Sigmoid colon (tissue), 7 donors: ENCODE data around the gene PTPRU. TPM values are rescaled to one million over a fixed set of nuclear protein-coding genes. Genes with fewer than 3 reads are reported as not detected.

Experiments
- DNase-seq: peaks from one replicate; pipeline ENCODE4 v3.0.0-alpha.2; 2019
- H3K27ac ChIP-seq, 4 donors: fragments of 200-600 bp; sonication (generic); one replicate each; pipeline ENCODE4 v1.5.1; 2016 to 2019; ENCODE audit warnings: mild to moderate bottlenecking in 1 of 4
- H3K27me3 ChIP-seq, 3 donors: fragments of 200-600 bp; sonication (generic); one replicate each; pipeline ENCODE4 v1.5.1; 2019; ENCODE audit warnings: mild to moderate bottlenecking in 1 of 3
- H3K36me3 ChIP-seq, 4 donors: fragments of 200-600 bp; sonication (generic); one replicate each; pipeline ENCODE4 v1.5.1; 2016 to 2019
- H3K4me1 ChIP-seq, 4 donors: fragments of 200-600 bp; sonication (generic); one replicate each; pipeline ENCODE4 v1.5.1; 2017 to 2019
- H3K4me3 ChIP-seq, 4 donors: fragments of 200-600 bp; sonication (generic); one replicate each; pipeline ENCODE4 v1.5.1; 2017 to 2019; ENCODE audit warnings: mild to moderate bottlenecking in 2 of 4, moderate library complexity in 1 of 4
- H3K9me3 ChIP-seq, 4 donors: fragments of 200-600 bp in 3 of 4; sonication (generic) in 3 of 4; one replicate each; pipeline versions ENCODE4 v1.5.1 to v1.6.1; 2013 to 2019
- EP300 ChIP-seq, 4 donors: sonication (generic); formaldehyde crosslinking; IDR thresholded peaks; one replicate each; pipeline ENCODE4 v1.6.1; 2017; ENCODE audit warnings: antibody characterized with exemption in 4 of 4
- POLR2A ChIP-seq, 2 donors: fragments of 450-650 bp; IDR thresholded peaks; one replicate each; pipeline ENCODE4 v1.6.1; 2016; ENCODE audit warnings: antibody characterized with exemption in 2 of 2, mild to moderate bottlenecking in 2 of 2, moderate library complexity in 2 of 2
- POLR2AphosphoS5 ChIP-seq, 4 donors: sonication (generic); formaldehyde crosslinking; IDR thresholded peaks; one replicate each; pipeline ENCODE4 v1.6.1; 2017; ENCODE audit warnings: antibody characterized with exemption in 4 of 4
- WGBS, 2 donors: extraction: QIAGEN DNeasy Blood & Tissue Kit; methylation state at CpG; one replicate each; pipeline ENCODE4 v1.1.7; 2013; 5-methylcytosine and 5-hydroxymethylcytosine counted together
- intact Hi-C: fragments of 100-400 bp; cut with DNase I; formaldehyde crosslinking; loops from one replicate; pipeline ENCODE4 v1.15.1; 2023
- polyA plus RNA-seq, 3 donors: library from polyadenylated mRNA; stranded (reverse); fragments of 200-250 nt; gene quantifications; one replicate each; pipeline ENCODE4 v1.2.3, GENCODE V29; 2013
- total RNA-seq, 4 donors: library from RNA; depleted of rRNA; stranded (reverse); fragments of >200 nt; gene quantifications; one replicate each; pipeline ENCODE4 v1.1.0, GENCODE V29; 2016
- TF ChIP-seq, protein P1 (sequence below), 4 experiments: fragments of 450-650 bp in 3 of 4; fragments of 200-600 bp in 1 of 4; IDR thresholded peaks; one replicate each; pipeline ENCODE4 v1.5.1; 2016 to 2019; ENCODE audit warnings: antibody characterized with exemption in 4 of 4, mild to moderate bottlenecking in 3 of 4, moderate library complexity in 2 of 4
- donor health status: healthy with polysubstance abuse.
- donor health status: Bipolar disorder and iron deficiency.
- donor health status: healthy.

Gene PTPRU
- total and polyA plus RNA-seq, 7 donors = 0.92 to 35.7 (median 8.2) TPM

GRCh38 chr1:29264773-29265389 is 28.6 kb downstream of the PTPRU start:
- no peak for DNase-seq
- Histone ChIP-seq H3K27ac (no peak overlapping the region), H3K4me1 (peaks cover 0 to 7% (median 6%) of the 10 kb centered on the region in 4 donors), H3K27me3 (peaks cover 0 to 9% (median 6%) of the 10 kb centered on the region in 3 donors), H3K36me3 (no peaks in the 10 kb centered on the region), H3K9me3 (no peaks in the 10 kb centered on the region), H3K4me3 (no peak overlapping the region)
- WGBS, 2 donors = 19 to 63% methylated on average over 4 of the region's 4 CpGs
- TF ChIP-seq EP300 (IDR thresholded peaks at IDR 0.05) = no peak
- intact Hi-C loops = no loop called here

DNA sequence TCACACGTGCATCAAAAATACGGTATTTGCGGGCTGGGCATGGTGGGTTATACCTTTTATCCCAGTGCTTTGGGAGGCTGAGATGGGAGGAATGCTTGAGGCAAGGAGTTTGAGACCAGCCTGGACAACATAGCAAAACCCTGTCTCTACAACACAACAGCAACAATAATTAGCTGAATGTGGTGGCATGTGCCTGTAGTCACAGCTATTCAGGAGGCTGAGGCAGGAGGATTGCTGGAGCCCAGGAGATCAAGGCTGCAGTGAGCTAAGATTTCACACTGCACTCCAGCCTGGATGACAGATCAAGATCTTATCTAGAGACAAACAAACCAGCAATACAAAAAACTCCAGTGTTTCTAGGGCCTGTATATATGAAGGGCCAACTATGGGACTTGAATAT is 30.6 kb downstream of the PTPRU start:
- no peak for TF ChIP-seq POLR2AphosphoS5 (IDR thresholded peaks at IDR 0.05)
- no peak for TF ChIP-seq EP300 (IDR thresholded peaks at IDR 0.05)
- no peak for TF ChIP-seq POLR2A (IDR thresholded peaks at IDR 0.05)
- TF ChIP-seq, protein P1, sequence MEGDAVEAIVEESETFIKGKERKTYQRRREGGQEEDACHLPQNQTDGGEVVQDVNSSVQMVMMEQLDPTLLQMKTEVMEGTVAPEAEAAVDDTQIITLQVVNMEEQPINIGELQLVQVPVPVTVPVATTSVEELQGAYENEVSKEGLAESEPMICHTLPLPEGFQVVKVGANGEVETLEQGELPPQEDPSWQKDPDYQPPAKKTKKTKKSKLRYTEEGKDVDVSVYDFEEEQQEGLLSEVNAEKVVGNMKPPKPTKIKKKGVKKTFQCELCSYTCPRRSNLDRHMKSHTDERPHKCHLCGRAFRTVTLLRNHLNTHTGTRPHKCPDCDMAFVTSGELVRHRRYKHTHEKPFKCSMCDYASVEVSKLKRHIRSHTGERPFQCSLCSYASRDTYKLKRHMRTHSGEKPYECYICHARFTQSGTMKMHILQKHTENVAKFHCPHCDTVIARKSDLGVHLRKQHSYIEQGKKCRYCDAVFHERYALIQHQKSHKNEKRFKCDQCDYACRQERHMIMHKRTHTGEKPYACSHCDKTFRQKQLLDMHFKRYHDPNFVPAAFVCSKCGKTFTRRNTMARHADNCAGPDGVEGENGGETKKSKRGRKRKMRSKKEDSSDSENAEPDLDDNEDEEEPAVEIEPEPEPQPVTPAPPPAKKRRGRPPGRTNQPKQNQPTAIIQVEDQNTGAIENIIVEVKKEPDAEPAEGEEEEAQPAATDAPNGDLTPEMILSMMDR (IDR thresholded peaks at IDR 0.05) = no peak
- H3K4me3 ChIP-seq = no peak overlapping the region
- H3K4me1 ChIP-seq = peaks cover 0 to 13% (median 9%) of the 10 kb centered on the region in 4 donors
- H3K9me3 ChIP-seq = no peaks in the 10 kb centered on the region
- 70 to 87% methylated on average over 3 of the region's 3 CpGs for WGBS, 2 donors
- intact Hi-C loops = no loop called here
- no peak overlapping the region for H3K27ac ChIP-seq
- H3K27me3 ChIP-seq = no peaks in the 10 kb centered on the region
- no peak for DNase-seq
- peaks cover 0 to 3% (median 0%) of the 10 kb centered on the region in 4 donors for H3K36me3 ChIP-seq

DNA sequence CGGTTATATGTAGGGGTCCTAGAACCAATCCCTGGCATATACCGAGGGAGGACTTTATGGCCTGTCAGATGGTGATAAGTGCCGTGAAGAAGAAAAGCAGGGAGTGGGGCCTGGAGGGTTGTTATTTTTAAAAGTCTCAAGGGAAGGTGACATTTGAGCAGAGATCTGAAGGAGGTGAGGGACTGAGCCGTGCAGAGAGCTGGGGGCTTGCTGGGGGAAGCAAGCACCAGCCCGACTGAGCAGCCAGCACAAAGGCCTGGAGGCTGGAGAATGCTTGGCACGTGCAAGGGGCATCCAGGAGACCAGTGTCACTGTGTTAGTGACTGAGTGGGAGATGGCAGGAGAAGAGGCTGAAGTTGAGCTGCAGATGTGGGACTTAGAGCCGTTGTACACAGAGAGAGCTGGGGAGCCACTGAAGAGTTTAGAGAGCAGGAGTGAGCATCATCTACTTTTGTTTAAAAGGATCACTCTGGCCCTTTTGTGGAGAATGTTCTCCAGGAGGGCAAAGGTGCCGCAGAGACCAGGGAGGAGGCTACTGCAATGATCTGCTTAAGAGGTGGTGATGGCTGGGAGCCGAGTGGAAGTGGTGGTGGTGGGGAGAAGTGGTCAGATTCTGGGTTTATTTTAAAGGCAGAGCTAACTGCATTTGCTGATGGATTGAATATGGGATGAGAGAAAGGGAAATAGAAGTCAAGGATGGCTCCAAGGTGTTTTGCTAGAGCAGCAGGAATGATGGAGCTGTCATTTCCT is 31.2 kb downstream of the PTPRU start:
- TF ChIP-seq POLR2A (IDR thresholded peaks at IDR 0.05) (no peak), EP300 (IDR thresholded peaks at IDR 0.05) (no peak), POLR2AphosphoS5 (IDR thresholded peaks at IDR 0.05) (no peak)
- TF ChIP-seq, protein P1 (IDR thresholded peaks at IDR 0.05) = no peak
- WGBS, 2 donors = 72% methylated on average over 9 of the region's 9 CpGs

GRCh38 chr1:29269382-29269781 is 33.1 kb downstream of the PTPRU start:
- intact Hi-C loops = no loop called here
- Histone ChIP-seq H3K27ac (no peak overlapping the region), H3K36me3 (peaks cover 0 to 3% (median 0%) of the 10 kb centered on the region in 4 donors), H3K4me1 (peaks cover 0 to 18% (median 10%) of the 10 kb centered on the region in 4 donors), H3K9me3 (no peaks in the 10 kb centered on the region), H3K27me3 (no peaks in the 10 kb centered on the region), H3K4me3 (no peak overlapping the region)
- no peak for TF ChIP-seq EP300 (IDR thresholded peaks at IDR 0.05)
- no peak for TF ChIP-seq POLR2AphosphoS5 (IDR thresholded peaks at IDR 0.05)
- TF ChIP-seq, protein P1 (IDR thresholded peaks at IDR 0.05) = no peak
- TF ChIP-seq POLR2A (IDR thresholded peaks at IDR 0.05) = no peak
- peak; percentile 35 for DNase-seq
- 33 to 63% methylated on average over 8 of the region's 8 CpGs for WGBS, 2 donors

More for the DNA sequence above, 31.2 kb downstream of the PTPRU start:
- Histone ChIP-seq H3K4me3 (no peak overlapping the region), H3K4me1 (peaks cover 0 to 18% (median 10%) of the 10 kb centered on the region in 4 donors), H3K27me3 (no peaks in the 10 kb centered on the region), H3K36me3 (peaks cover 0 to 3% (median 0%) of the 10 kb centered on the region in 4 donors), H3K9me3 (no peaks in the 10 kb centered on the region), H3K27ac (no peak overlapping the region)
- peak; percentile 32 for DNase-seq
- intact Hi-C loops = no loop called here

GRCh38 chr1:29270929-29271521 is 34.7 kb downstream of the PTPRU start:
- Histone ChIP-seq H3K27ac (peak overlapping the region in 1 of 4 donors; percentile 10), H3K36me3 (peaks cover 0 to 9% (median 0%) of the 10 kb centered on the region in 4 donors), H3K4me1 (peaks cover 0 to 18% (median 10%) of the 10 kb centered on the region in 4 donors), H3K27me3 (no peaks in the 10 kb centered on the region), H3K9me3 (no peaks in the 10 kb centered on the region), H3K4me3 (no peak overlapping the region)
- TF ChIP-seq EP300 (IDR thresholded peaks at IDR 0.05) (no peak), POLR2A (IDR thresholded peaks at IDR 0.05) (no peak)
- intact Hi-C loops = no loop called here
- peak; percentile 9 for DNase-seq
- WGBS, 2 donors = 7 to 46% methylated on average over 3 of the region's 3 CpGs
